NB4 (cell line): ENCODE results near the gene ANKRD2.

Source experiments
- CTCF ChIP-seq: IDR thresholded peaks from one replicate; pipeline ENCODE4 v1.5.1; 2012; ENCODE audit warnings: low read depth, low read length
- POLR2A ChIP-seq: IDR thresholded peaks from 2 replicates; pipeline ENCODE4 v1.6.1; 2011; ENCODE audit warnings: mild to moderate bottlenecking; ENCODE audit not compliant: insufficient read length; ENCODE audit errors: extremely low read depth

- TF ChIP-seq CTCF (no peak), POLR2A (no peak)
These were observed 25.9 kb upstream of the ANKRD2 start for GRCh38 chr10:97546456-97547270.
